Neural cell (in vitro differentiated cells): ENCODE results near the gene CDH12.

Source experiments
- POLR2AphosphoS5 ChIP-seq: IDR thresholded peaks from 2 replicates; pipeline ENCODE4 v1.6.1; 2012
- RAD21 ChIP-seq: fragments of 450-650 bp; conservative IDR thresholded peaks from 2 replicates; pipeline ENCODE4 v1.6.1; 2014; ENCODE audit warnings: antibody characterized with exemption, mild to moderate bottlenecking, moderate library complexity
- TF ChIP-seq, protein P1 (sequence below): IDR thresholded peaks from 2 replicates; pipeline ENCODE4 v1.6.1; 2012; ENCODE audit warnings: borderline replicate concordance
- TF ChIP-seq, protein P2 (sequence below): fragments of 450-650 bp; IDR thresholded peaks from 2 replicates; pipeline ENCODE4 v1.5.1; 2014; ENCODE audit warnings: antibody characterized with exemption, mild to moderate bottlenecking, moderate library complexity; ENCODE audit not compliant: poor library complexity, severe bottlenecking

DNA sequence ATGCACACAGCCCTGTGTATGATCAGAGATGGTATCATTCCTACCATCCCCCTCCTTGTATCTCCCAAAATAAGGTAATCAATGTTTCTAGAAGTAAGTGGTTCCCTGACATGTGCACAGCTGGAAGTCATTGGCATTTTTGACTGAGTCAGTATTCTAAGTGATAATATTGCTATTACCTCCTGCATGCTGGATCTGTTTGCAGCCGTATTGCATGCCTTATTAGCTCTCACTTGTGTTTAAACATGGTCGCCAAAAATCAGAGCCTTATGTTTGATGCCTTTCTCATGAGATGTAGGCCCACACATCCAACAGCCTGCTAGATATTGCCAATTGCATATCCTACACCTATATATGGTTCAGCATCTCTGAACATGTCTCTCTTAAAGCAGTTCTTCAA lies 254.3 kb downstream of the CDH12 start:
- TF ChIP-seq, protein P1, sequence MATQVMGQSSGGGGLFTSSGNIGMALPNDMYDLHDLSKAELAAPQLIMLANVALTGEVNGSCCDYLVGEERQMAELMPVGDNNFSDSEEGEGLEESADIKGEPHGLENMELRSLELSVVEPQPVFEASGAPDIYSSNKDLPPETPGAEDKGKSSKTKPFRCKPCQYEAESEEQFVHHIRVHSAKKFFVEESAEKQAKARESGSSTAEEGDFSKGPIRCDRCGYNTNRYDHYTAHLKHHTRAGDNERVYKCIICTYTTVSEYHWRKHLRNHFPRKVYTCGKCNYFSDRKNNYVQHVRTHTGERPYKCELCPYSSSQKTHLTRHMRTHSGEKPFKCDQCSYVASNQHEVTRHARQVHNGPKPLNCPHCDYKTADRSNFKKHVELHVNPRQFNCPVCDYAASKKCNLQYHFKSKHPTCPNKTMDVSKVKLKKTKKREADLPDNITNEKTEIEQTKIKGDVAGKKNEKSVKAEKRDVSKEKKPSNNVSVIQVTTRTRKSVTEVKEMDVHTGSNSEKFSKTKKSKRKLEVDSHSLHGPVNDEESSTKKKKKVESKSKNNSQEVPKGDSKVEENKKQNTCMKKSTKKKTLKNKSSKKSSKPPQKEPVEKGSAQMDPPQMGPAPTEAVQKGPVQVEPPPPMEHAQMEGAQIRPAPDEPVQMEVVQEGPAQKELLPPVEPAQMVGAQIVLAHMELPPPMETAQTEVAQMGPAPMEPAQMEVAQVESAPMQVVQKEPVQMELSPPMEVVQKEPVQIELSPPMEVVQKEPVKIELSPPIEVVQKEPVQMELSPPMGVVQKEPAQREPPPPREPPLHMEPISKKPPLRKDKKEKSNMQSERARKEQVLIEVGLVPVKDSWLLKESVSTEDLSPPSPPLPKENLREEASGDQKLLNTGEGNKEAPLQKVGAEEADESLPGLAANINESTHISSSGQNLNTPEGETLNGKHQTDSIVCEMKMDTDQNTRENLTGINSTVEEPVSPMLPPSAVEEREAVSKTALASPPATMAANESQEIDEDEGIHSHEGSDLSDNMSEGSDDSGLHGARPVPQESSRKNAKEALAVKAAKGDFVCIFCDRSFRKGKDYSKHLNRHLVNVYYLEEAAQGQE = no peak
- TF ChIP-seq, protein P2, sequence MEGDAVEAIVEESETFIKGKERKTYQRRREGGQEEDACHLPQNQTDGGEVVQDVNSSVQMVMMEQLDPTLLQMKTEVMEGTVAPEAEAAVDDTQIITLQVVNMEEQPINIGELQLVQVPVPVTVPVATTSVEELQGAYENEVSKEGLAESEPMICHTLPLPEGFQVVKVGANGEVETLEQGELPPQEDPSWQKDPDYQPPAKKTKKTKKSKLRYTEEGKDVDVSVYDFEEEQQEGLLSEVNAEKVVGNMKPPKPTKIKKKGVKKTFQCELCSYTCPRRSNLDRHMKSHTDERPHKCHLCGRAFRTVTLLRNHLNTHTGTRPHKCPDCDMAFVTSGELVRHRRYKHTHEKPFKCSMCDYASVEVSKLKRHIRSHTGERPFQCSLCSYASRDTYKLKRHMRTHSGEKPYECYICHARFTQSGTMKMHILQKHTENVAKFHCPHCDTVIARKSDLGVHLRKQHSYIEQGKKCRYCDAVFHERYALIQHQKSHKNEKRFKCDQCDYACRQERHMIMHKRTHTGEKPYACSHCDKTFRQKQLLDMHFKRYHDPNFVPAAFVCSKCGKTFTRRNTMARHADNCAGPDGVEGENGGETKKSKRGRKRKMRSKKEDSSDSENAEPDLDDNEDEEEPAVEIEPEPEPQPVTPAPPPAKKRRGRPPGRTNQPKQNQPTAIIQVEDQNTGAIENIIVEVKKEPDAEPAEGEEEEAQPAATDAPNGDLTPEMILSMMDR = no peak
- no peak for TF ChIP-seq POLR2AphosphoS5
- TF ChIP-seq RAD21 = no peak
